Liver (tissue), 3 donors: Measurements from ENCODE around the gene SLC22A12.

Experiments used
- CTCF ChIP-seq: fragments of 150-350 bp; IDR thresholded peaks from 2 replicates; pipeline ENCODE4 v1.5.1; 2017; ENCODE audit warnings: improper control_type of control experiment, low read depth, low read length; ENCODE audit not compliant: missing input control
- JUND ChIP-seq, 2 donors: IDR thresholded peaks; 2 replicates each; pipeline ENCODE4 v1.6.1; 2016; ENCODE audit warnings: antibody characterized with exemption in 2 of 2
- donor health status: healthy.
- donor health status: healthy.

GRCh38 chr11:64571050-64571409 is 20.0 kb upstream of the SLC22A12 start:
- TF ChIP-seq CTCF (no peak), JUND (IDR thresholded peaks at IDR 0.05) (no peak)
